CD4-positive, alpha-beta T cell (primary cell): ENCODE data around the gene FOXC1. TPM values are rescaled to one million over a fixed set of nuclear protein-coding genes. Genes with fewer than 3 reads are reported as not detected.

Source experiments
- ATAC-seq: fragments of 200-7000 bp; cut with Tn5 transposase; one replicate; pipeline ENCODE4 v1.10.0; 2022; ENCODE audit warnings: mild to moderate bottlenecking; ENCODE audit not compliant: poor library complexity
- CTCF ChIA-PET: fragments of 350-600 bp; sonication (Branson Sonifier 250); formaldehyde crosslinking; loops from one replicate; lab custom pipeline; 2021; ENCODE audit warnings: antibody characterized with exemption, inconsistent platforms; lab: Charles Lee
- POLR2A ChIA-PET: fragments of 350-600 bp; sonication (Branson Sonifier 250); formaldehyde crosslinking; loops from one replicate; lab custom pipeline; 2021; ENCODE audit warnings: antibody characterized with exemption, inconsistent platforms; lab: Charles Lee
- DNase-seq, 14 experiments: peaks; one replicate each; pipeline ENCODE4 v3.0.0-alpha.2; 2013 to 2020; ENCODE audit warnings: mixed read lengths in 2 of 14
- H3K27ac ChIP-seq, 2 donors: one replicate each; pipeline versions ENCODE4 v1.5.1 to v1.7.0; 2013; ENCODE audit warnings: low read length in 2 of 2, low read depth in 1 of 2, mild to moderate bottlenecking in 1 of 2
- H3K27me3 ChIP-seq, 2 experiments: 1 replicate in 1 of 2; 2 replicates in 1 of 2; pipeline versions ENCODE4 v1.6.1 to v1.7.0; 2013; ENCODE audit warnings: low read length in 2 of 2, control low read depth in 1 of 2, mild to moderate bottlenecking in 1 of 2, moderate library complexity in 1 of 2; ENCODE audit not compliant: insufficient read depth in 2 of 2, control insufficient read depth in 1 of 2
- H3K36me3 ChIP-seq: one replicate; pipeline ENCODE4 v1.6.1; 2013; ENCODE audit warnings: low read length, control low read depth; ENCODE audit not compliant: insufficient read depth
- H3K4me1 ChIP-seq: one replicate; pipeline ENCODE4 v1.6.1; 2013; ENCODE audit warnings: low read length, control low read depth; ENCODE audit not compliant: insufficient read depth
- H3K4me3 ChIP-seq: one replicate; pipeline ENCODE4 v1.5.1; 2013; ENCODE audit warnings: mild to moderate bottlenecking, low read length, moderate library complexity
- H3K9me3 ChIP-seq, 2 experiments: 1 replicate in 1 of 2; 2 replicates in 1 of 2; pipeline versions ENCODE4 v1.6.1 to v1.7.0; 2013; ENCODE audit warnings: low read length in 2 of 2, mild to moderate bottlenecking in 2 of 2, control low read depth in 1 of 2, moderate library complexity in 1 of 2; ENCODE audit not compliant: control insufficient read depth in 1 of 2, insufficient read depth in 1 of 2
- H3K27ac Mint-ChIP-seq: one replicate; pipeline ENCODE4 v1.8.0; 2020; ENCODE audit warnings: mixed read lengths
- H3K27me3 Mint-ChIP-seq: one replicate; pipeline ENCODE4 v1.8.0; 2021; ENCODE audit warnings: mixed read lengths
- H3K36me3 Mint-ChIP-seq: one replicate; pipeline ENCODE4 v1.8.0; 2021; ENCODE audit warnings: low read depth, mixed read lengths
- H3K4me1 Mint-ChIP-seq: one replicate; pipeline ENCODE4 v1.8.0; 2021; ENCODE audit warnings: low read depth, mixed read lengths
- H3K4me3 Mint-ChIP-seq: one replicate; pipeline ENCODE4 v1.8.0; 2020; ENCODE audit warnings: mild to moderate bottlenecking, mixed read lengths
- H3K9me3 Mint-ChIP-seq: one replicate; pipeline ENCODE4 v1.8.0; 2020; ENCODE audit warnings: mixed read lengths
- CTCF ChIP-seq: fragments of 200-600 bp; IDR thresholded peaks from one replicate; pipeline ENCODE4 v1.8.0; 2022; ENCODE audit warnings: antibody characterized with exemption, mild to moderate bottlenecking
- intact Hi-C, 2 experiments: fragments of 100-400 bp; cut with DNase I in 1 of 2; cut with micrococcal nuclease in 1 of 2; formaldehyde crosslinking; loops; one replicate each; pipeline versions ENCODE4 v1.15.1 to v1.9.0; 2023 to 2025; cut with DNase I, micrococcal nuclease
- total RNA-seq, 174 experiments: library from RNA in 2 of 174; stranded (reverse) in 2 of 174; gene quantifications; one replicate each; pipeline ENCODE4 v1.2.3 and lab custom pipeline; 2021 to 2026

The FOXC1 gene
- total RNA-seq, 2 experiments from 2014 or later = not detected

GRCh38 chr6:1575210-1576041 lies 34.3 kb upstream of the FOXC1 start:
- H3K4me1 Mint-ChIP-seq = no peaks in the 10 kb centered on the region
- ATAC-seq (no peak), DNase-seq (no peak)
- H3K9me3 Mint-ChIP-seq = peaks cover 14% of the 10 kb centered on the region
- Histone ChIP-seq H3K27me3 (peaks cover 0 to 5% of the 10 kb centered on the region in 2 experiments), H3K4me3 (no peak overlapping the region), H3K36me3 (no peaks in the 10 kb centered on the region), H3K27ac (no peak overlapping the region), H3K4me1 (no peaks in the 10 kb centered on the region), H3K9me3 (peaks cover 0 to 10% of the 10 kb centered on the region in 2 experiments)
- CTCF ChIA-PET = no interaction called here
- TF ChIP-seq CTCF = no peak
- no peak overlapping the region for H3K4me3 Mint-ChIP-seq
- H3K27ac Mint-ChIP-seq = no peak overlapping the region
- intact Hi-C loops = no loop called here
- POLR2A ChIA-PET = interaction anchor here (1.1 kb wide), 1 partner anchor 50 kb away, joined by 4 read pairs; no protein-coding TSS in a partner anchor
- peaks cover 4% of the 10 kb centered on the region for H3K27me3 Mint-ChIP-seq
- peaks cover 12% of the 10 kb centered on the region for H3K36me3 Mint-ChIP-seq

GRCh38 chr6:1576166-1576565 lies 33.5 kb upstream of the FOXC1 start:
- Histone ChIP-seq H3K27ac (no peak overlapping the region), H3K36me3 (no peaks in the 10 kb centered on the region), H3K27me3 (peaks cover 0 to 5% of the 10 kb centered on the region in 2 experiments), H3K4me1 (no peaks in the 10 kb centered on the region), H3K4me3 (no peak overlapping the region), H3K9me3 (peaks cover 0 to 10% of the 10 kb centered on the region in 2 experiments)
- Mint-ChIP-seq H3K9me3 (peaks cover 10% of the 10 kb centered on the region), H3K4me1 (no peaks in the 10 kb centered on the region), H3K4me3 (no peak overlapping the region), H3K27me3 (peaks cover 4% of the 10 kb centered on the region), H3K36me3 (peaks cover 6% of the 10 kb centered on the region), H3K27ac (no peak overlapping the region)
- DNase-seq (no peak), ATAC-seq (no peak)
- intact Hi-C loops = no loop called here
- POLR2A ChIA-PET = no interaction called here
- CTCF ChIA-PET = no interaction called here
- TF ChIP-seq CTCF = no peak

GRCh38 chr6:1576711-1577110 lies 33.0 kb upstream of the FOXC1 start:
- Histone ChIP-seq H3K27ac (no peak overlapping the region), H3K27me3 (peaks cover 0 to 5% of the 10 kb centered on the region in 2 experiments), H3K9me3 (peaks cover 0 to 4% of the 10 kb centered on the region in 2 experiments), H3K4me1 (no peaks in the 10 kb centered on the region), H3K36me3 (no peaks in the 10 kb centered on the region), H3K4me3 (no peak overlapping the region)
- peaks cover 4% of the 10 kb centered on the region for H3K9me3 Mint-ChIP-seq
- no peak for DNase-seq
- H3K4me3 Mint-ChIP-seq = no peak overlapping the region
- H3K27me3 Mint-ChIP-seq = peaks cover 4% of the 10 kb centered on the region
- no peak for TF ChIP-seq CTCF
- ATAC-seq = no peak
- intact Hi-C loops = no loop called here
- CTCF ChIA-PET = no interaction called here
- H3K4me1 Mint-ChIP-seq = no peaks in the 10 kb centered on the region
- H3K27ac Mint-ChIP-seq = no peak overlapping the region
- POLR2A ChIA-PET = no interaction called here
- peaks cover under 1% of the 10 kb centered on the region for H3K36me3 Mint-ChIP-seq
